ENCODE results near the gene PAK6.

GRCh38 chr15:40282869-40283614 is 44.2 kb downstream of the PAK6 start, which contains the start of gene ANKRD63:
- TF ChIP-seq CTCF (conservative IDR thresholded peaks at IDR 0.05; ENCODE audit: low read length): no peak
- TF ChIP-seq EZH2phosphoT487 (IDR thresholded peaks at IDR 0.05; ENCODE audit: borderline replicate concordance): no peak

Data from Loucy (cell line).